Loucy (cell line): ENCODE measurements around the gene NPB.
A peak's percentile ranks its signal among the peaks of the same experiment; 100 is the strongest.

Experiments
- H2AFZ ChIP-seq: fragments of 200-600 bp; sonication (generic); 2 replicates; pipeline ENCODE4 v1.6.0; 2016; ENCODE audit warnings: antibody characterized with exemption, mild to moderate bottlenecking, low read length, moderate library complexity
- H3F3A ChIP-seq: fragments of 200-600 bp; 2 replicates; pipeline ENCODE4 v1.6.0; 2016; ENCODE audit warnings: antibody characterized with exemption, low read depth, mild to moderate bottlenecking
- H3K27me3 ChIP-seq: fragments of 200-600 bp; sonication (generic); 2 replicates; pipeline ENCODE4 v1.6.1; 2014; ENCODE audit warnings: low read length, mild to moderate bottlenecking; ENCODE audit not compliant: insufficient read depth, poor library complexity, severe bottlenecking
- H3K36me3 ChIP-seq: fragments of 200-600 bp; sonication (generic); 2 replicates; pipeline ENCODE4 v1.6.1; 2016; ENCODE audit warnings: low read length; ENCODE audit not compliant: insufficient read depth
- H3K4me1 ChIP-seq: fragments of 200-600 bp; sonication (generic); 2 replicates; pipeline ENCODE4 v1.5.1; 2014; ENCODE audit warnings: low read length, mild to moderate bottlenecking; ENCODE audit not compliant: insufficient read depth, poor library complexity, severe bottlenecking
- H3K4me2 ChIP-seq: fragments of 200-600 bp; sonication (generic); 2 replicates; pipeline ENCODE4 v1.6.0; 2014; ENCODE audit warnings: antibody characterized with exemption, low read length, low read depth, mild to moderate bottlenecking; ENCODE audit not compliant: poor library complexity, severe bottlenecking
- H3K4me3 ChIP-seq: fragments of 200-600 bp; sonication (generic); 2 replicates; pipeline ENCODE4 v1.5.1; 2014; ENCODE audit warnings: low read length, mild to moderate bottlenecking, mixed read lengths; ENCODE audit not compliant: poor library complexity, severe bottlenecking
- H3K79me2 ChIP-seq: fragments of 200-600 bp; sonication (generic); 2 replicates; pipeline ENCODE4 v1.6.1; 2014; ENCODE audit warnings: low read length; ENCODE audit not compliant: insufficient read depth
- H3K9ac ChIP-seq: fragments of 200-600 bp; sonication (generic); 2 replicates; pipeline ENCODE4 v1.6.0; 2014; ENCODE audit warnings: mild to moderate bottlenecking, low read depth, low read length, moderate library complexity; ENCODE audit not compliant: poor library complexity, severe bottlenecking
- H3K9me2 ChIP-seq: fragments of 200-600 bp; sonication (generic); replicated peaks from 2 replicates; pipeline ENCODE4 v1.6.1; 2016; ENCODE audit warnings: low read depth, low read length, mixed read lengths
- H3K9me3 ChIP-seq: fragments of 200-600 bp; sonication (generic); 2 replicates; pipeline ENCODE4 v1.6.1; 2014; ENCODE audit warnings: mild to moderate bottlenecking, antibody characterized with exemption, low read length, low read depth; ENCODE audit not compliant: insufficient read depth
- H4K20me1 ChIP-seq: fragments of 200-600 bp; sonication (generic); 2 replicates; pipeline ENCODE4 v1.6.0; 2014; ENCODE audit warnings: antibody characterized with exemption, low read length, mild to moderate bottlenecking; ENCODE audit not compliant: insufficient read depth, poor library complexity, severe bottlenecking
- EZH2phosphoT487 ChIP-seq: fragments of 200-600 bp; IDR thresholded peaks from 2 replicates; pipeline ENCODE4 v1.6.1; 2018; ENCODE audit warnings: antibody characterized with exemption, mild to moderate bottlenecking, moderate library complexity, borderline replicate concordance
- TF ChIP-seq, protein P1 (sequence below): fragments of 200-600 bp; sonication (generic); conservative IDR thresholded peaks from 2 replicates; pipeline ENCODE4 v1.5.1; 2014; ENCODE audit warnings: mild to moderate bottlenecking, antibody characterized with exemption, low read length

The NPB gene

GRCh38 chr17:81902023-81902652, at the start of gene NPB:
Gene NPB (plus strand): TSS chr17:81902238. CDS start chr17:81902278, 40 bp downstream.
- no peaks in the 10 kb centered on the region for H3K4me1 ChIP-seq
- H3K9ac ChIP-seq = no peak within 1 kb of the TSS
- H4K20me1 ChIP-seq = no peaks in the 10 kb centered on the region
- no peaks in the 10 kb centered on the region for H3K9me2 ChIP-seq
- H2AFZ ChIP-seq = no peak within 1 kb of the TSS
- no peak within 1 kb of the TSS for H3K4me2 ChIP-seq
- H3K9me3 ChIP-seq = no peaks in the 10 kb centered on the region
- no peaks in the 10 kb centered on the region for H3K79me2 ChIP-seq
- H3K27me3 ChIP-seq = no peaks in the 10 kb centered on the region
- TF ChIP-seq, protein P1, sequence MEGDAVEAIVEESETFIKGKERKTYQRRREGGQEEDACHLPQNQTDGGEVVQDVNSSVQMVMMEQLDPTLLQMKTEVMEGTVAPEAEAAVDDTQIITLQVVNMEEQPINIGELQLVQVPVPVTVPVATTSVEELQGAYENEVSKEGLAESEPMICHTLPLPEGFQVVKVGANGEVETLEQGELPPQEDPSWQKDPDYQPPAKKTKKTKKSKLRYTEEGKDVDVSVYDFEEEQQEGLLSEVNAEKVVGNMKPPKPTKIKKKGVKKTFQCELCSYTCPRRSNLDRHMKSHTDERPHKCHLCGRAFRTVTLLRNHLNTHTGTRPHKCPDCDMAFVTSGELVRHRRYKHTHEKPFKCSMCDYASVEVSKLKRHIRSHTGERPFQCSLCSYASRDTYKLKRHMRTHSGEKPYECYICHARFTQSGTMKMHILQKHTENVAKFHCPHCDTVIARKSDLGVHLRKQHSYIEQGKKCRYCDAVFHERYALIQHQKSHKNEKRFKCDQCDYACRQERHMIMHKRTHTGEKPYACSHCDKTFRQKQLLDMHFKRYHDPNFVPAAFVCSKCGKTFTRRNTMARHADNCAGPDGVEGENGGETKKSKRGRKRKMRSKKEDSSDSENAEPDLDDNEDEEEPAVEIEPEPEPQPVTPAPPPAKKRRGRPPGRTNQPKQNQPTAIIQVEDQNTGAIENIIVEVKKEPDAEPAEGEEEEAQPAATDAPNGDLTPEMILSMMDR = no peak
- TF ChIP-seq EZH2phosphoT487 = no peak
- no peaks in the 10 kb centered on the region; the same call in 1 of the 2 replicates for H3F3A ChIP-seq
- H3K4me3 ChIP-seq = no peak within 1 kb of the TSS
- H3K36me3 ChIP-seq = no peaks in the 10 kb centered on the region; the same call in 1 of the 2 replicates

DNA sequence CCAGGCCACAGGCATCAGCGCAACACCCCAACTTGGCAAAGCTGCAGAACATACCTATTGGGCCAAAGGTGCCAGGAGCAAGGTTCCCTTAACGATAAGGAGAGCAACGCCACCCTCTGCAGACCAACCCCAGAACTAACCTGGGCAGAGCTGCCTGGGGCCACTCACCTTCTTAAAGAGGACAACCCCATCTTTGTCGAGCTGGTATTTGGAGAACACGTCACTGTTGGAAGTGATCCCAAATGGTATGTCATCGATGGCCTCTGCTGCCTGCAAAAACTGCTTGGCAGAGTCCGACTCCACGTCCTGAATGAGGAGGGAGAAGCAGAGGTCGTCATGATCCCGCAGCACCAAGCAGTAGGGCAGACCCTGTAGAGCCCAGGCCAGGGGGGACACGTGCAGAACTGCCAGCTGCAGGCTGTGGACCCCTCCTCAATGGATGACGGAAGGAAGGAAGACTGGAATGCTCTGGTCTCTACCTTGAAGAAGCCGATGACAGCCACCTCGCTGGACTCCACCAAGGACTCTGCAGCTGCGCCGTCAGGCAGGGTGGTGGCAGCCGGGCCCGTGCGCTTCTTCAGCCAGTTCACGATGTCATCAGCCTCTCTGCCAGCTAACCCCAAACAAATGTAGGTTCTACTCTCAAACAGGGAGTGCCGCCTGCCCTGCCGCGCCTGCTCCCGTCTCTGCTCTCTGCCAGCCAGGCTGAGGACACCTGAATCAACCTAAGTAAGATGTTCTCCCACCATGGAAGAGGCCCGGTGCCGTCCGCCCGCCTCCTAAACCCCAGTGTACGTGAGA, 46.9 kb upstream of the NPB start:
- no peak overlapping the region for H3K4me3 ChIP-seq
- no peaks in the 10 kb centered on the region for H3K9me2 ChIP-seq
- no peak overlapping the region for H2AFZ ChIP-seq
- no peak overlapping the region for H3K9ac ChIP-seq
- H3K4me1 ChIP-seq = peaks cover 18% of the 10 kb centered on the region
- peak overlapping the region; percentile 36 for H3K4me2 ChIP-seq
- no peaks in the 10 kb centered on the region for H3K9me3 ChIP-seq
- no peaks in the 10 kb centered on the region for H3K27me3 ChIP-seq
- peaks cover 87% of the 10 kb centered on the region for H3K79me2 ChIP-seq
- H4K20me1 ChIP-seq = peaks cover 43% of the 10 kb centered on the region
- no peaks in the 10 kb centered on the region for H3F3A ChIP-seq
- TF ChIP-seq, protein P1 = no peak; the same call in 1 of the 2 replicates
- no peak for TF ChIP-seq EZH2phosphoT487
- H3K36me3 ChIP-seq = peaks cover 42% of the 10 kb centered on the region

GRCh38 chr17:81858170-81858966, 43.7 kb upstream of the NPB start:
- Histone ChIP-seq H3K79me2 (peaks cover 90% of the 10 kb centered on the region), H4K20me1 (peaks cover 44% of the 10 kb centered on the region), H3K4me1 (peaks cover 24% of the 10 kb centered on the region), H3K36me3 (peaks cover 23% of the 10 kb centered on the region), H3K9me3 (no peaks in the 10 kb centered on the region), H3K27me3 (no peaks in the 10 kb centered on the region), H3K9ac (peak overlapping the region; percentile 90), H3K9me2 (no peaks in the 10 kb centered on the region), H3K4me2 (peak overlapping the region; percentile 93), H3K4me3 (peak overlapping the region; percentile 75), H2AFZ (no peak overlapping the region), H3F3A (no peaks in the 10 kb centered on the region)
- TF ChIP-seq EZH2phosphoT487 = no peak
- TF ChIP-seq, protein P1 = no peak
